ENCODE data around the gene GAGE12D. TPM values are rescaled to one million over a fixed set of nuclear protein-coding genes. Genes with fewer than 3 reads are reported as not detected.
"Not testable (repeated sequence)": the region's sequence is repeated elsewhere in the genome, so short reads cannot be mapped to it uniquely, and the experiment has no call there.

The GAGE12D gene
- total RNA-seq: not detected

- not testable (repeated sequence) for TF ChIP-seq CTCF (IDR thresholded peaks at IDR 0.05; ENCODE audit: low read depth)
Measured at GRCh38 chrX:49541433-49541832, at the start of gene GAGE12D. Gene GAGE12D, plus strand, starts transcription at chrX:49541733. Its CDS starts 1,155 bp downstream, at chrX:49542888.

GRCh38 chrX:49531877-49532276 lies 9.7 kb upstream of the GAGE12D start, which contains the start of gene GAGE12C:
Gene GAGE12C, plus strand, starts transcription at chrX:49532177. Its CDS starts 1,155 bp downstream, at chrX:49533332.
- not testable (repeated sequence) for TF ChIP-seq CTCF (IDR thresholded peaks at IDR 0.05; ENCODE audit: low read depth)

- TF ChIP-seq CTCF (IDR thresholded peaks at IDR 0.05; ENCODE audit: low read depth): not testable (repeated sequence)
Measured at GRCh38 chrX:49550989-49551388, 9.5 kb downstream of the GAGE12D start, which contains the start of gene GAGE12E. Gene GAGE12E, plus strand, starts transcription at chrX:49551289. Its CDS starts 1,155 bp downstream, at chrX:49552444.

GRCh38 chrX:49560542-49560941 lies 19.0 kb downstream of the GAGE12D start, which contains the start of gene GAGE12F:
Gene GAGE12F, plus strand, starts transcription at chrX:49560842. Its CDS starts 1,155 bp downstream, at chrX:49561997.
- TF ChIP-seq CTCF (IDR thresholded peaks at IDR 0.05; ENCODE audit: low read depth): not testable (repeated sequence)

GRCh38 chrX:49570100-49570499 lies 28.6 kb downstream of the GAGE12D start, which contains the start of gene GAGE12G:
Gene GAGE12G, plus strand, starts transcription at chrX:49570400. Its CDS starts 1,155 bp downstream, at chrX:49571555.
- not testable (repeated sequence) for TF ChIP-seq CTCF (IDR thresholded peaks at IDR 0.05; ENCODE audit: low read depth)

- not testable (repeated sequence) for TF ChIP-seq CTCF (IDR thresholded peaks at IDR 0.05; ENCODE audit: low read depth)
Measured at GRCh38 chrX:49579649-49580048, 38.1 kb downstream of the GAGE12D start, which contains the start of gene GAGE12H. Gene GAGE12H, plus strand, starts transcription at chrX:49579949. Its CDS starts 1,155 bp downstream, at chrX:49581104.

- not testable (repeated sequence) for TF ChIP-seq CTCF (IDR thresholded peaks at IDR 0.05; ENCODE audit: low read depth)
Measured at GRCh38 chrX:49589196-49589595, 47.7 kb downstream of the GAGE12D start, which contains the start of gene GAGE2A. Gene GAGE2A, plus strand, starts transcription at chrX:49589496. Its CDS starts 1,155 bp downstream, at chrX:49590651.

Small RNAs within 50 kb of the gene (small RNA-seq; reads per million reads assigned to genes)
- not detected for gene GAGE12B

Other genes starting within 250 kb of the GAGE12D start
- not detected for gene GAGE10, start 238.1 kb upstream of the GAGE12D start, total RNA-seq
- gene GAGE12J, start 219.7 kb upstream of the GAGE12D start, total RNA-seq: not detected
- not detected for gene GAGE13, start 210.2 kb upstream of the GAGE12D start, total RNA-seq
- not detected for gene GAGE12C, start 9.6 kb upstream of the GAGE12D start, total RNA-seq
- not detected for gene GAGE12E, start 9.6 kb downstream of the GAGE12D start, total RNA-seq
- not detected for gene GAGE12F, start 19.1 kb downstream of the GAGE12D start, total RNA-seq
- not detected for gene GAGE12G, start 28.7 kb downstream of the GAGE12D start, total RNA-seq
- gene GAGE12H, start 38.2 kb downstream of the GAGE12D start, total RNA-seq: not detected
- not detected for gene GAGE2A, start 47.8 kb downstream of the GAGE12D start, total RNA-seq
- not detected for gene GAGE1, start 57.3 kb downstream of the GAGE12D start, total RNA-seq
- 1 to 10 TPM in 1 of 4 donors, not detected in 3; 1.9 TPM for gene PAGE1, start 154.3 kb downstream of the GAGE12D start, total RNA-seq